NCI-H345 (cell line): Measurements from ENCODE around the gene FAM20B.
A peak's percentile ranks its signal among the peaks of the same experiment; 100 is the strongest.
"Not testable (repeated sequence)": the region's sequence is repeated elsewhere in the genome, so short reads cannot be mapped to it uniquely, and the experiment has no call there.

Experiments used
- DNase-seq: peaks from one replicate; lab custom pipeline; 2025; lab: John Stamatoyannopoulos, UW

FAM20B gene

DNA sequence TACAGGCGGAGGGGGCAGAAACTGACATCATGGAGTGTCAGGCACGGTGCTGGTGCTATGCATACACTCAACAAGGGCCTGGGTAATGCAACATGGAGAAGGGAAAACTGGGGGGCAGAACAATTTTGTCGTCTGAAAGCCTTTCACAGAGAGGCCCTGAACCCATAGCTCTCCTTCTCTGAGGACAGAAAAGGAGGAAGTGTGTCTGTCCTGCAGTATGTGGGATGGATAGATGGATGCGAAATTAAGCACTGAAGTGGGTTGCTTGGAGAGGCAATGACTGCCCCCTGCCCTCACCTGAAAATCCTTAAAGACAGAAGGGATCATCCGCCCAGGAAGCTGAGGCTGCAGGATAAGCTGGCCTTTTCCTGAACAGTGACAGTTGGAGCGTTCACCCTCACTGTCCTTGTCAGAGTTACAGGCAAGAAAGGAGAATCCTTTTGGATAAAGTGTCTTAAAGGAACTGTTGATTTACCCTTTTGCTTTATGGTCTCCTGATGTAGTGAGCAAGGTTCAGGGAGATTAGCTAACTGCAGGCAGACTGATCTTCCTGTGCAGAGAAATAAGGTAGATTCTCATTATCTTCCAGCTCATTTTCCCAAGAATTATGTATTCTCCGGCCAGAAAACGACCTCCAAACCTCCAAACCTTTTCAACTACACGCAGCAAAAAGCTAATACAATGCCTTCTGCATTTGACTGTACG, 1.6 kb upstream of the FAM20B start:
- no peak for DNase-seq

DNA sequence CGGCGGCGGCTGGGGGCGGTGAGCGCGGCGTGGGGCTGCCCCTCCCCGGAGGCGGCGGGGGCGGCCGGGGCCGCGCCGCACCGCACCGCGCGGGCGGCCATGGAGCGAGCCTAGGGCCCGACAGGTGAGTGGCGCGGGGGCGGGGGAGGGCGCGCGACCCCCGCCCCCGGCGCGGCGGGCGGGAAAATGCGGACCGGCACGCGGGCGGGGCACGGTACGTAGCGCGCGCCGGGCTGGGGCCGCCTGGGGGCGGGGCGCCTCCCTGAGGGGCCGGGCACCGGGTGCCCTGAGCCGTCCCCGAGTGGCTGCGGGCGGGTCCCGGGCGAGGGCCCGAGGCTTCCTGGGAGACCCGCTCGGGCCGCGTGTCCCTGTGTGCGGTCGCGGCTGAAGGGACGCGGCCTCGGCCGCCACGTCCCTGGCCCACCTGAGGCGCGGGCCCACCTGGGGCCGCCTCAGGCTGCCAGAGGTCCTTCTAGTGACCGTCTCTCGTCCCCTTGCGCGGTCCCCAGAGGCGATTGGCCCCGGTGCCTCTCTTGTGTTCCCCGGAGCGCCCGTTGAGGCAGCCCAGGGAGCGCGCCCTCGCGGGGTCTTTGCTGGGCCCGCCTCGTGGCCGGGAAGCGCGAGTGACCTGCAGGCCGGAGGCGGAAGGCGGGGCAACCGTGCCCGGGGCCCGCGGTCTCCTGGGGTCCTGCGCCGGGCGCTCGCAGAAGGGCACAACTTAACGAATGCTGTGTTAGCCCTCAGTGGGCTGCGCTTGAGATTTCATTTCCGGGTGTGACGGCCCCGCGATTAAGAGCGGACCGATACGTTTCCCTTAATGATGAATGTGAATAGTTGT, 500 bp downstream of the FAM20B start:
- DNase-seq = peak; percentile 85

DNA sequence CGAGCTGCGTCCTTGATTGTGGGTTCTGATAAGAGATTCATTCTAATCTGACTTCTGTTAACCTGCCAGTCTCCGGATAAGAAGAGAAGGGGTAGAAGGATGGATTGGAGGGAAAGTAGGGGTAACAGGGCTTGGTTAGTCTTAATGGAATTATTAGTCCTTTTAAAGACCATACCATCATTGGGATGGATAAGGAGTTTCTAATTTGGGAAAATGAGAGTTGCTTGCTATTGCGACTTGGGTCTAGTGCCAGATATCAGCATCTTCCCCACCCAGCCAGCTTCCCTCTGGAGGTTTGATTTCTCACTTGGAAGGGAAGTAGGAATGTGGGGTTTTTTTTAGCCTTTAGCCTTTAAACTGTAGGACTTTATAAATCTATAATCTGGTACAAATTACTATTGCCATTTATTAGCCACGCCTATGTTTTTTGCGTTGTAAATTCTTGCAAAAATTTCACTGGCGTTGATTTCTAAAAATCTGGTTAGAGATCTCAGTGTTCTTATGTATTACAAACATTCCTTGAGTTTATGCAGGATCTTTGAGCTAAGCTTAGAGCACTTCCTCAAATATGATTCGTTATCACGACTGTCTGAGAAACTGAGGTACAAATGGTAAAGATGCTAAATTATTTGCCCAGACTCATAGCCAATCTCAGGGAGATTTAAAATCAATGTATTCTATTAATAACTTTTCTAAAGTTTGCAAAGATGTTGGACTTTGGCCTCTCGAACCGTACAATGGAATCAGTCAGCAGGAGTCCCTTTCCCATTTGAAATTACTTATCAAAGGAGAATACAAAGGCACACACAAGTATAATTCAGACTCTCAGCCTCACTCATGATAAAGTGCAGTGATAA, 1.3 kb downstream of the FAM20B start:
- DNase-seq = no peak

DNA sequence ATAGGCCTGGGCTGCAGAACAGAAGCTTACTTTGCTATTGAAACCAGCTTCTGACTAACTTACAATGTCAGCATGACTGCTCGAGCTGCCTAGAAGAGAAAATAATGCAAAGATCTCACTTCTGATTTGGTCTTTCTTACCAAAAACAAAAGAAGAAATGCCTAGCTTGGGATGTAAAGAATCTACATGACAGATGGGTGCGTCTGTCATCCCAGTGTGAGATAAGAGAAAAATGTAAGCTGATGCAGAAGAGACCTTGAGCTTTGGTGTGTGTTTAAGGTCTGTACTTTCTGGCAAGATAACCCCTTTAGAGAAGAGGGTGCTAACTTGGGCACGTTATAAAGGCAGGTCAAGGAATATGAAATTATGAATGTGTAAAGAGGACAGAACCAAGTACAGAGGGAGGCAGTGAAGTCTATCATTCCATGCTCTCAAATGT, 3.6 kb downstream of the FAM20B start:
- DNase-seq = no peak

DNA sequence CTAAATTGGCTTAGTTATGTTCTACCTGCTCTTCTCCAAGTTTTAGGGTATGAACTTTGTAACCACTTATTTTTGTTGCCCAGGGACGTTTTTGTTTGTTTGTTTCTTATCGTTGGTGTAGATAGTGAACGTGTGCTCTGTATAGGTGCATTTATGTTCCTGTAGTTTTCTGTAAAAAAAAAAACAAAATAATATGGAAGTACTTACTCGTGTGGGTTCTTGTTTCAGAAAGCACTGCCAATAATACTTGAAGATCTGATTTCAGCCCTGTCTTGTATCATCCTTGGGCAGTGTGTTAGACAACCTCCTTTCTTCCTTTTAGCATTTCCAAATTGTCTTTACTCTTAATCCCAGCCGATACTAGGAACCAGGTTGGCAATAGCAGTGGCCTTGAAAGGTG, 4.4 kb downstream of the FAM20B start:
- no peak for DNase-seq

DNA sequence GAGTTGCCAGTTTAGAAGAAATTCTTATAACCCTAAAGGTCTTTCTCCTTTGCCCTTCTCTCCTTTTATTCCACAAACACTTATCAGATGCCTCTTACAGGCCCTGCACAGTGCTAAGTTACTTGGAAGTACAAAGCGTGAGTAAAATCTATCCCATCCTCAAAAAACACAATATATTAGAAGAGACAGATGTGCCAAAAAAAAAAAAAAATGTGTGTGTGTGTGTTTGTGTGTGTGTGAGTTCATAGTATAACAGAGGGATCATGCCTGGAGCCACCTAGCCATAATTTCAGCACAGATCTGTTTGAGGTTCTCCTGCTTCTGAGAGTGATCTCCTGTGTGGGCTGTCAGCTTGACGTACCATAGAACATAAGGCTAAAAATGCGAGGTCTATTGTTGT, 5.0 kb downstream of the FAM20B start:
- DNase-seq = no peak

DNA sequence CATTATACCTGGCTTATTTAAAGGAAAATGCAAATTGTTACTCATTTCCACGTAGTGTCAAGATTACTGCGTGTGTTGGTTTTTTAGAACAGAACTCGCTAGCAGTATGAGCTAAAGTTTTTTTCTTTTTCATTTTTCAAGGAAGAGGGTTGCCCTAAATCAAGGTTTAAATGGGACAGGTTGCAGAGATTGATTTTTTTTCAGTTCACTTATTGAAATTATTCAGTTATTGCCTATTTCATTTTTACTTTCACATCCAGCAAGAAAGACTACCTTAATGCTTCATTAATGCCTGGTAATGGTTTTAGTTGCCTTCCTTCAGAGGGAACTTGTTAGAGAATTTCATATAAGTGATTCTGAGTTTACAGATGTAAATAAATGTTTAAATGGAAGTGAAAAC, 5.6 kb downstream of the FAM20B start:
- DNase-seq = no peak

DNA sequence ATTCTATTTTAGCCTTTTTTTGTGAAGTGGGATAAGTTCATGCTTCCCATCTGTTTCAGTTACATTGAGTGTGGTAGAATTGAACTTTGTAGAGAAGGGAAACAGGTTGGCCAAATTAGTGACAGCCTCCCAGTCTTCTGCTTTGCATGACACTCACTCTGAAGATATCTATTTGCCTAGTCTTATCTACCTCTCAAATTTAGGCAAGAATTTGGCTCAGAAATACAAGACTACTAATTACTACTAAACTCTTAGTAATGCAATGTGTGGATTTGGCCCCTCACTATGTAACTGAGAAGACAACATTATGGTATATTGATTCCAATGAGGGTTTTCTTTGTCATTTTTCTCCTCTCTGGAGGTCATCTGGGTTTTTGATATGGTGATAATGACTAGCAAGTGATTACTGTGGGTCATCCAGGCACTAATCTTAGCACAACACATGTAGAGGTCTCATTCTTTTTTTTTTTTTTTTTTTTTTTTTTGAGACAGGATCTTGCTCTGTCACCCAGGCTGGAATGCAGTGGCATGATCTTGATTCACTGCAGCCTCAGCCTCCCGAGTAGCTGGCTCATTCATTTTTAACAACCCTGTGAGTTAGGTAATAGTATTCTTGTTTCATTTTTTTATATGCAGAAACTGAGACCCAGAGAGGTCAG, 6.3 kb downstream of the FAM20B start:
- no peak for DNase-seq

DNA sequence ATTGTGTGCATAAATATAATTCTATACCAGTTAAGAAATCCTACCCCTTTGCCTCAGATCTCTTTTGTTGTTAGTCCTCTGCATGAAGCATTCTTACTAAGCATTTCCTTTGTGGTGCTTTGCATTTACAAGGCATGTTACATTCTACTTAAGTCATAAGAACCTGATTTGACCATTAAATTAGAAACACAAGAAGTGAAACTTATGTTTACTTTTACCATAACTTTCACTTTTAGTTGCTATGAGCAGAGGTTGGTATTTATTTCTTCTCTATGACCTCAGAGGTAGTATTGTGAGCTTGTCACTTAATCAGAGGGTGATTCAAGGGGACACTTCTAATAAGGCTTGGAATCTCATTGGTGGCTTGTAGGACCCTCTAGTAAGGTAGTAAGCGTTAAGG, 9.0 kb downstream of the FAM20B start:
- DNase-seq = no peak

DNA sequence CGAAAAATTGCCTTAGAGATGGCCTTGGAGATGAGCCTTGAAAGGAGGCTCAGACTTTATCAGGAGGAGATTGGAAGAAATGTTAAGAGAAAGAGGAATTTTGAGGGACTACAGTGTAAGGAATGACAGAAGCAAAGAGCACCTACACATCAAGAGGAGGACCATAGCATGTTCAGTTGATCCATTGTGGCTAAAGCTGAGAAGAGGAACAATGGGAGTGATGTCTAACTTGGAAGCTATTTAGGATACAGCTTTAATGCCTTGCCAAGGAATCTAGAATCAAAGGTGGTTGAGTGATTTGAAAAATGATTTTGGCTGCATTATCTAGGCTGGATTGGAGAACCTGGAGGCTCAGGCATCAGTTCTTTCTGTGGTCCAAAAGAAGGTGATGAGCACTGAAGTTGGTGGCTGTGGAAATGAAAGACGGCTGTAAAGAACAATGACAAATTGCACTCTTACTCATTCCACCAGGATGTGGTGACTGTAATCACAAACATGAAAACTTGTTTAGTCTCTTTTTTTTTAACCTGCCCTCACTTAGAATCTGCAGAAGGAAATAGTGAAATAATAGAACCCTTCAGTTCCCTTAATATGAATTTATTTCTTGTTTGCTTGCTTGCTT, 11.3 kb downstream of the FAM20B start:
- no peak for DNase-seq

DNA sequence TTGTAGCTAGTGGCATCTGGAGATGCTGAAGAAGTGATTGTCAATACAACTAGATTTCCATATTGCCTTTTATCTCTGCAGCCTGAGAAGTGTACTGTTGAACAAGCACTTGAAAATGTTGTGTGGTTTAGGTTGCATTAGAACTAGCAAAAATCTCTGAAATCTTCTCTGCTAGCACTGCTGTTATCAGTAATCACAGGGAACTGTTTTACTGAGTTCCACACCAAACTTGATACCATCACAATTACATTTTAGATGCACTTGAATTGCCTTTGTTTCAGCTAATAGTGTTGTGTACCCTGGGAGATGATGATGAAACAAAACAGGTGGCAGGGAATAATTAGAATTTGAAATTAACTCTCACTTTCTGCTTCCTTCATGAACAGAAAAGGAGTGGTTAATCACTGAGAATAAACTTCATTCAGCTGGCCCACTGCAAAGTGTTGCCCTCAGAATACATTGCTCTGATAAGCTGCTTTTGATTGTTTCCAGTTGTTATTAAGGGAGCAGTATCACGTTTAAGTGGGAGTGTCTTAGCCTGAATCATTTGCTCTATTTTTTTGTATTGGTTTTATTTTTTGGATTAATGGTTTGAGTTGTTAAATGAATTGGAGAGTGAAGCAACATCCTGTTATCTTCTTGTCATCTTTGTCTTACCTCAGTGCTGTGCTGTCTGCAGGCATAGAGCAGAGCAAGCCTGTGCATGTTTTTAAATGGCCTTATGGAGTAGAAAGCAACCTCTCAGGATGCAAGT, 13.0 kb downstream of the FAM20B start:
- DNase-seq = no peak

DNA sequence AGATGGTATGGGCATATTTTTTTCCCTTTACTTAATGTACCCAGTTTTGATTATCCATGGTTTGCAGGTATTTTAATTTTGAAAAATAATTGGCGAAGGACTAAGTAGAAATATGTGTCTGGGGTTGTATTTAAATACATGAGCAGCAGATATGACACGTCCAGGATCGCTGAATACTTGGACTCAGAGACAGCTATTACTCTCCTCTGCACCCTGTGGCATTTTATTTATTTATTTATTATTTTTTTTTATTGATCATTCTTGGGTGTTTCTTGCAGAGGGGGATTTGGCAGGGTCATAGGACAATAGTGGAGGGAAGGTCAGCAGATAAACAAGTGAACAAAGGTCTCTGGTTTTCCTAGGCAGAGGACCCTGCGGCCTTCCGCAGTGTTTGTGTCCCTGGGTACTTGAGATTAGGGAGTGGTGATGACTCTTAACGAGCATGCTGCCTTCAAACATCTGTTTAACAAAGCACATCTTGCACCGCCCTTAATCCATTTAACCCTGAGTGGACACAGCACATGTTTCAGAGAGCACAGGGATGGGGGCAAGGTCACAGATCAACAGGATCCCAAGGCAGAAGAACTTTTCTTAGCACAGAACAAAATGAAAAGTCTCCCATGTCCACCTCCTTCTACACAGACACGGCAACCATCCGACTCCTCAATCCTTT, 13.9 kb downstream of the FAM20B start:
- DNase-seq = not testable (repeated sequence)

DNA sequence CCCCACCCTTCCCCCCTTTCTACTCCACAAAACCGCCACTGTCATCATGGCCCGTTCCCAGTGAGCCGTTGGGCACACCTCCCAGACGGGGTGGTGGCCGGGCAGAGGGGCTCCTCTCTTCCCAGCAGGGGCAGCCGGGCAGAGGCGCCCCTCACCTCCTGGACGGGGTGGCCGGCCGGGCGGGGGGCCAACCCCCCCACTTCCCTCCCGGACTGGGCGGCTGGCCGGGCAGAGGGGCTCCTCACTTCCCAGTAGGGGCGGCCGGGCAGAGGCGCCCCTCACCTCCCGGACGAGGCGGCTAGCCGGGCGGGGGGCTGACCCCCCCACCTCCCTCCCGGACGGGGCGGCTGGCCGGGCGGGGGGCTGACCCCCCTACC, 14.5 kb downstream of the FAM20B start:
- not testable (repeated sequence) for DNase-seq

DNA sequence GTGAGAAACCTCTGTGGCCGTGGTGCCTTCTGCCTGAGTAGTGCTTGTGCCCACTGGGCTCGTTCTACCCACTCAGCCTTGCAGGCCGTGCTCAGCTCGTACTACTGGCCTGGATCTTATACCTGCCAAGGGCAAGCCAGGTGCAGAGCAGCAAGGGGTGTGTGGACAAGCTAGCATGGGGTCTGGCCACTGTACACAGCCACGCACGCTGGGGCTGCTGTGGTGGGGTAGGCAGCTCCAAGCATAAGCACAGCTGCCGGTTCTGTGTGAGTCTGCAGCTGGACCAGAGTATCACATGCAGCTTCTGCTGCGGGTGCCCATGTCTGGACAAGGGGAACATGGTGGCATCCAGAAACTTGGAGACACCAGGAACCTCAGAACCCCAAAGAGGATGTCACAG, 16.4 kb downstream of the FAM20B start:
- DNase-seq = no peak

DNA sequence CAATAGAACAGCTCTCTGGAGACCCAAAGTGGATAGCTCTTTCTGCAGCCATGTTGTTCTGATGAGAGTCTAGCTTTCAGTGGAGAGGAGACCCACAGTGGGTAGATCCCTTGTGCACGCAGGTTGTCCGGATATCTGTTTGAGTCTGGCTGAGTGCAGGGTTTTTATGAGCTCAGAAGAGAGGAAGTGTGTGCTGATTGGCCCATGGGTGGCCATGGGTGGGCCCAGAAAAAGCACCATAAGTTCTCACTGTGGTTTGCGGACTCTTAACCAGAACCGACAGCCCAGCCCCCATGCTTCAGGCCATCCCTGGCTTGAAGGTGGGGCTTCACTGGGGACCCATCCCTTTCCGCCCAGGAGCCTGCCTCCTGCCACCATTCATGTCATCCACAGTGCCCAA, 17.0 kb downstream of the FAM20B start:
- no peak for DNase-seq

DNA sequence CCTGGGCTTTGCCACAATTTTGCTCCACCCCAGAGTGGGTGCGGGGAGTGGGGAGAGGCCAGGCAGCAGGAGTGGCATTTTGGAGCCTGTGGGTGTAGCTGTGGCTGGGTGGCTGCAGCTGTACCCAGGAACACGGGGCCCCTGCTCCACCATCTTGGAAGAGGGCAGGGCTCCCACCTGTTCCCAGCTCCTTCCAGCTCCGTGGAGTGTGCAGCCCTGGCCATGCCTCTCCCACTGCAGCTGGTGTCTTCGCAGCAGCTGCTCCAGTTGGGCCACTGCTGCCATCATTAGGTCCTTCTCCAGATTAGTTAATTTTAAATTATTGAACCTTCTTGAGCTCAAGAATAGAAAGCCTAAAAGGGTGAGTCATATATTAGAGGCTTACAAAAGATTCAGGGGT, 17.6 kb downstream of the FAM20B start:
- no peak for DNase-seq

DNA sequence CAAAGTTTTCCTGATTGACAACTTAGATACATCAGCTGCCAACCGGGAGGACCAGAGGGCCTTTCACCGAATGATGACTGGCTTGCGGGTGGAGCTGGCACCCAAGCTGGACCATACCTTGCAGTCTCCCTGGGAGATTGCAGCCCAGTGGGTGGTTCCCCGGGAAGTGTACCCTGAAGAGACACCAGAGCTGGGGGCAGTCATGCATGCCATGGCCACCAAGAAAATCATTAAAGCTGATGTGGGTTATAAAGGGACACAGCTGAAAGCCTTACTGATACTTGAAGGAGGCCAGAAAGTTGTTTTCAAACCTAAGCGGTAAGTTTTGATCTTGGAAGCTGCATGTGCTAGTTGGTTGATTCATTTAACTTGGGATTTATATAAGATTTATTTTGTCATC, 18.2 kb downstream of the FAM20B start:
- no peak for DNase-seq

DNA sequence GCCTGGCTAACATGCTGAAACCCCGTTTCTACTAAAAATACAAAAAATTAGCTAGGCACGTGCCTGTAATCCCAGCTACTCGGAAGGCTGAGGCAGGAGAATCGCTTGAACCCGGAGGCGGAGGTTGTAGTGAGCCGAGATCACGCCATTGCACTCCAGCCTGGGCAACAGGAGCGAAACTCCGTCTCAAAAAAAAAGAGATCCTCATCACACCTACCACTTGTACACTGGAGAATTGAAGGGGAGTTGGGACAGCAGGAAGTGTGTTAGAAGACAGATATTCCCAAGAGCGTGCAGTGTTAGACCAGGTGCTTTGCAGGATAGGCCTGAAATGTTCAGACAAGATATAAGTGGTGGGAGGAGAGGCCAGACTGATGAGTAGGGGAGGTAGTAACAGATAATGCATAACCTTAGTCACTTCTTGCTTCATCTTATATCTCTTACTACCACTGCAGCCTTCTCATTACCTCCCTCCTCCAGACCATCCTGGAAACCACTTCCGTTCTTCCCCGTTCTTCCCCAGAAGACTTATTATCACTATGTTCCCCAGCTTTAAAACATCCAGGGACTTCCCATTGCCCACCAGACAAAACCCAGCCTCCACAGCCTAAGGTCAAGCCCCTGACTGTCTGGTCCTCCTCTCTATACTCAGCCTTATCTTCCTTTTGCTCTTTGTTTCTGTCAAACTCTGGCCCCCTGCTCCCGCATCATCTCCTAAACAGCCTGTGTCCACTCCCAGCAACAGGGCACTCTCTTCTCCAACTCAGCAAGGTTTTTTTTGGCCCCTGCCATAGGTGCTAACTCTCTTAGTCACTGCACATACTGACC, 21.3 kb downstream of the FAM20B start:
- no peak for DNase-seq

DNA sequence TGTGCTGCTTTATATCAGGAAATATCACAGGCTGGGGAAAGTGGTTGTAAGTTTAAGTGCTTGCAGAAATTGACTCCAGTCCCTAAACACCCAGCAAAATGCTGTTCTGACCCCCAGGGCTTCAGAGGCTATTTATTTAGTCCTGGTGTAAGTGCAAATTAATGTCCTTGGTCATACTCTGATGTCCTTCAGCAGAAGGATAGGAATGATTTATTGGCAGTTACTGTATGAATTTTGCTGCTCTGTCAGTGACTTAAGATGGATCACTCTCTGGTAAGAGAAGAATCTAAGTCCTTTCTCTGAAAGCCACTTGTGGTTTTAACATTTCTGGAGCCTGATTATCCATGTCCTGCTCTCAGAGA, 21.9 kb downstream of the FAM20B start:
- no peak for DNase-seq
